Fibroblast of gingiva (primary cell): Measurements from ENCODE around the gene MSL3.

ENCODE experiments used
- DNase-seq: peaks from one replicate; pipeline ENCODE4 v3.0.0-alpha.2; 2011; ENCODE audit warnings: low read depth

The MSL3 gene

GRCh38 chrX:11759172-11759460, 1.1 kb downstream of the MSL3 start:
- DNase-seq = no peak

GRCh38 chrX:11759461-11760311, 1.6 kb downstream of the MSL3 start:
- peak; percentile 91 for DNase-seq

DNA sequence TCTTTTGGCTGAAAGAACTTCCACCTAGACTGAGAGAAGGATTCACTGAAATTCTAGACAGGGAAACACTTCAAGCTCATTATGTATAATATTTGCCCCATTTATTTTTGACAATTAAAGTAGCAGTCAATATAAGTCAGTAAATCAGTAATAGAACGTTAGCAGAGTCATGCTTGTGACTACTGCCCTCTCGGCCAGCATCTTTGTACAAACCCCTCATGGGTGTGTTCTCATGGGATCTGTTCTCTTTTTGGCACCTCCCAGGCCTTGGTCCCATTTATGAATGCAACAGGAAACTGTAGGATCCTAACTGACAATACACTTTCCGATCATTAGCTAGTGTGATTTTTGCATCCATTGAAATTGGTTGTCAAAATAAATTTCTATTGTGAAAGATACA, 2.9 kb downstream of the MSL3 start:
- no peak for DNase-seq

DNA sequence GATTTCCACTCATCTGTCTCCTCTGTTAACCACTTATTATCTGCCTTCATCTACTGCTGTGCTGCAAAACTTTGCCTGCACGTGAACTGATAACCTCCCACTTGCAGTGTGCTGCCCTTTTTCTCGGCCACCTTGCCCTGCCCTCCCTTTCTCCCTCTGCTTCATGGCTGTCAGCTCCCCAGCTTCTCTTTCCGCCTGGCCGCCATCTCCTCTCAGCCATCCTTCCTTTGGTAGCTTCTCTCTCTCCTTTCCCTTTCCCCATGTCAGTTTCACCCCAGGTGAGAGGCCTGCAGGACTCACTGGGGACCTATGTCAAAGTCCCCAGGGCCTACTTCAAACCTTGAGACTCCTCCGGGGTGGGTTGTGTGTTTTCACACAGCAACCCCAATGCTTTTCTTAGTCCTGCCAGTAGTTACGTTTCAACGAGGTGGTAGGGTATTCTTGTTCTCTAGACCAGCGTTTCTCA, 6.6 kb downstream of the MSL3 start:
- DNase-seq = no peak

DNA sequence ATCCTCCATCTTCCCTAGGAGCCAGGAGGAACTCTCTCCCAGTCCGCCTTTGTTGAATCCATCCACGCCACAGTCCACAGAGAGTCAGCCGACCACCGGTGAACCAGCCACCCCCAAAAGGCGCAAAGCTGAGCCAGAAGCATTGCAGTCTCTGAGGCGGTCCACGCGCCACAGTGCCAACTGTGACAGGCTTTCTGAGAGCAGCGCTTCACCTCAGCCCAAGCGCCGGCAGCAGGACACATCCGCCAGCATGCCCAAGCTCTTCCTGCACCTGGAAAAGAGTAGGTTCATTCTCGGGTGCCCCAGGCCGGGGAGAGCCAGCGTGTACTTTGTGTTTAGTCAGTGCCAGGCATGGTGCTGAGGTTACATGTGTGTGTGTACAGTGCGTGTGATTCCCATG, 7.4 kb downstream of the MSL3 start:
- no peak for DNase-seq

- DNase-seq = no peak
These were observed 8.4 kb downstream of the MSL3 start for GRCh38 chrX:11766487-11766886.

- no peak for DNase-seq
These were observed 10.0 kb downstream of the MSL3 start for GRCh38 chrX:11768039-11768438.

GRCh38 chrX:11770320-11770719, 12.3 kb downstream of the MSL3 start:
- DNase-seq = peak; percentile 43

DNA sequence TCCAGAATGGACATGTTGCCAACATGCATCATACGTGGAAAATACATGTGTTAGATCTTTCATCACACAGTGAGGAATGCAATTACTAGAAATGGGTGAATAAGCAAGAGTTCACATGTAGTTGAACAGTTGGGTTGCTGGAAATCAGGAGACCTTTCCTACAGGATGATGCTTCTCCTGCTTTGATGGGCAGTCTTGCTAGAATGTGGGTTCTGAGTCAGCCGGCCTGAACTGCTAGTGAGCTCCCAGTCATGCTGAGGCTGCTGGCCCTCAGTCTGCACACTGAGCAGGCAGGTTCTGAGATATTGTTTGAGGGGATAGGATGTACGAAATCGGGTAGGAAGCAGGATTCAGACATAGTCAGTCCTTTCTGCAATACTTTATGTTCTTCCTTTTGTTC, 20.2 kb downstream of the MSL3 start:
- no peak for DNase-seq

- no peak for DNase-seq
These were observed 23.1 kb downstream of the MSL3 start for GRCh38 chrX:11781133-11781532.

- no peak for DNase-seq
These were observed 23.8 kb downstream of the MSL3 start for GRCh38 chrX:11781734-11782370.

GRCh38 chrX:11784543-11784942, 26.5 kb downstream of the MSL3 start:
- DNase-seq = no peak

- DNase-seq = peak; percentile 12
These were observed 28.8 kb downstream of the MSL3 start for GRCh38 chrX:11786862-11787261.

DNA sequence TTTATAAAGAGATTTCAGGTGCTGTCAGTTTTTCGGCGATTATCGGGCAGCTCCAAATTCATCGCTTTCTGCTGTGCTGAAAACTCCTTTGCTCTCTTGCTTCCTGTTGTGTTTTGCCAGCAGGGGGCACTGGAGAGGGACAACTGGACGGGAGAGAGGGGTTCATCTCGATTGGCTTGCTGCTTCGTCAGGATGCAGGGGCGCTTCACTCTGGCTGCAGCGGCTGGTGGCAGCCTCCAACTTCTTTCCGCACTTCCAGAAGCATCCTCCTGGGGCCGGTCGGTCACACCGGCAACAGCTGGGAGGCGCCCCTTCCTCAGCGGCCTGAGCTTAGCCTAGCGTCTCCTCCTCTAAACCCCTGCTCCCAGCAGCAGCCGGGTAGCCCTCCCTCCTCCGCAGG, 29.5 kb downstream of the MSL3 start:
- peak; percentile 16 for DNase-seq

GRCh38 chrX:11789809-11790208, 31.8 kb downstream of the MSL3 start:
- no peak for DNase-seq

GRCh38 chrX:11791090-11791489, 33.1 kb downstream of the MSL3 start:
- no peak for DNase-seq

DNA sequence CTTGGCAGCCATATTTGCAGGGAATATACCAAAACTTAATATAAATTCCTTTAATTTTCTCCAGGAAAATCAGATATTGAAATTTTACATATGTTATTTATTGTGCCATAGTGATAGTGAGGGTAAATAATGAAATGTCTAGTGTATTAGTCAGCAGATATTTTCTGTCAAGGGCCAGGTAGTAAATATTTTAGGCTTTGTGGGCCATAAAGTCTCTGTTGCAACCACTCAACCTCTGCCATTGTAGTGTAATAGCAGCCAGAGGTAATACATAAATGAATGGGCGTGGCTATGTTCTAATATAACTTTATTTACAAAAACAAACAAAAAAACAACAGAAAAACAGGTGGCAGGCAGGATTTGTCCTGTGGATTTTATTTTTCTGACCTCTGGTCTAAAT, 33.5 kb downstream of the MSL3 start:
- DNase-seq = no peak

- DNase-seq = no peak
These were observed 34.7 kb downstream of the MSL3 start for GRCh38 chrX:11792461-11793421.

- no peak for DNase-seq
These were observed 35.7 kb downstream of the MSL3 start for GRCh38 chrX:11793734-11794133.

GRCh38 chrX:11813341-11813740, 55.3 kb downstream of the MSL3 start:
- no peak for DNase-seq
